Stomach smooth muscle (tissue), 2 donors: Measurements from ENCODE around the gene EYS.

Experiments
- H3K27ac ChIP-seq: one replicate; pipeline ENCODE4 v1.7.0; 2013; ENCODE audit warnings: mild to moderate bottlenecking, low read length, inconsistent platforms
- H3K27me3 ChIP-seq, 2 donors: one replicate each; pipeline ENCODE4 v1.7.0; 2013; ENCODE audit warnings: low read length in 2 of 2; ENCODE audit not compliant: insufficient read depth in 2 of 2, control insufficient read depth in 1 of 2
- H3K36me3 ChIP-seq, 2 donors: one replicate each; pipeline ENCODE4 v1.7.0; 2013; ENCODE audit warnings: low read length in 2 of 2; ENCODE audit not compliant: control insufficient read depth in 2 of 2, insufficient read depth in 2 of 2
- H3K4me1 ChIP-seq: one replicate; pipeline ENCODE4 v1.7.0; 2013; ENCODE audit warnings: low read length; ENCODE audit not compliant: control insufficient read depth, insufficient read depth
- H3K4me3 ChIP-seq, 2 donors: one replicate each; pipeline ENCODE4 v1.7.0; 2013; ENCODE audit warnings: low read length in 2 of 2
- H3K9ac ChIP-seq, 2 donors: one replicate each; pipeline ENCODE4 v1.7.0; 2013; ENCODE audit warnings: low read length in 2 of 2, mild to moderate bottlenecking in 1 of 2
- H3K9me3 ChIP-seq, 2 donors: one replicate each; pipeline ENCODE4 v1.7.0; 2013; ENCODE audit warnings: low read length in 2 of 2; ENCODE audit not compliant: control insufficient read depth in 2 of 2
- donor health status: healthy.
- donor health status: Pancreatic carcinoma.

EYS gene

GRCh38 chr6:64685401-64685800 lies 1021.6 kb downstream of the EYS start:
- H3K27me3 ChIP-seq = no peaks in the 10 kb centered on the region
- no peaks in the 10 kb centered on the region for H3K36me3 ChIP-seq
- no peak overlapping the region for H3K4me3 ChIP-seq
- no peaks in the 10 kb centered on the region for H3K4me1 ChIP-seq
- H3K9me3 ChIP-seq = no peaks in the 10 kb centered on the region
- no peak overlapping the region for H3K9ac ChIP-seq
- no peak overlapping the region for H3K27ac ChIP-seq

GRCh38 chr6:64683682-64684081 lies 1023.3 kb downstream of the EYS start:
- H3K9me3 ChIP-seq = no peaks in the 10 kb centered on the region
- H3K27ac ChIP-seq = no peak overlapping the region
- H3K4me1 ChIP-seq = no peaks in the 10 kb centered on the region
- no peaks in the 10 kb centered on the region for H3K27me3 ChIP-seq
- no peak overlapping the region for H3K9ac ChIP-seq
- no peak overlapping the region for H3K4me3 ChIP-seq
- H3K36me3 ChIP-seq = no peaks in the 10 kb centered on the region

- Histone ChIP-seq H3K9ac (no peak overlapping the region), H3K4me1 (no peaks in the 10 kb centered on the region), H3K27ac (no peak overlapping the region), H3K9me3 (peaks cover 0 to 3% of the 10 kb centered on the region in 2 donors), H3K36me3 (no peaks in the 10 kb centered on the region), H3K4me3 (no peak overlapping the region), H3K27me3 (no peaks in the 10 kb centered on the region)
These were observed 1025.4 kb downstream of the EYS start for GRCh38 chr6:64681416-64682160.

DNA sequence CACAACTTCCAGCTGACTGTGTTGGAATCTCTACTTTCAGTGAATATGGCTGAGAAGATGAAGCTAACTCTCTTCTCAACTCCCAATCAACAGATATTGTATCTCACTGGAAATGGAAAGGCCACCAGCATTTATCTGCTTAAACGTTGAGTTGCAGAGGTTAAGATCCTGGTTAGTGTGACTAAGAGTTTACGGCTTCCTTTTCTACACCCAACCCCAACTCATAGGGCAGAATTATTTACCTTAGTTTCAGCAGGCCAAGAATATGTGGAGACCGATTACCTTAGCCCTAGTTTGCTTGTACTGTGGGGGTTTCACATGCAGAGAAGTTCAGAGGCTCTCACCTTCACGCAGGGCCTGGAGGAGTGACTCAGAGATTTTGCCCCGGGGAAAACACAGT lies 1026.6 kb downstream of the EYS start:
- H3K9ac ChIP-seq = no peak overlapping the region
- H3K27me3 ChIP-seq = no peaks in the 10 kb centered on the region
- no peak overlapping the region for H3K4me3 ChIP-seq
- peaks cover 0 to 3% of the 10 kb centered on the region in 2 donors for H3K9me3 ChIP-seq
- no peak overlapping the region for H3K27ac ChIP-seq
- no peaks in the 10 kb centered on the region for H3K4me1 ChIP-seq
- H3K36me3 ChIP-seq = no peaks in the 10 kb centered on the region

GRCh38 chr6:64679416-64679815 lies 1027.6 kb downstream of the EYS start:
- Histone ChIP-seq H3K27ac (no peak overlapping the region), H3K4me3 (no peak overlapping the region), H3K36me3 (no peaks in the 10 kb centered on the region), H3K4me1 (no peaks in the 10 kb centered on the region), H3K9ac (no peak overlapping the region), H3K9me3 (peaks cover 0 to 3% of the 10 kb centered on the region in 2 donors), H3K27me3 (no peaks in the 10 kb centered on the region)

GRCh38 chr6:64672651-64673050 lies 1034.4 kb downstream of the EYS start:
- Histone ChIP-seq H3K27me3 (no peaks in the 10 kb centered on the region), H3K9me3 (peaks cover 0 to 3% of the 10 kb centered on the region in 2 donors), H3K4me1 (no peaks in the 10 kb centered on the region), H3K4me3 (no peak overlapping the region), H3K9ac (no peak overlapping the region), H3K27ac (no peak overlapping the region), H3K36me3 (no peaks in the 10 kb centered on the region)

- Histone ChIP-seq H3K36me3 (no peaks in the 10 kb centered on the region), H3K27me3 (no peaks in the 10 kb centered on the region), H3K9ac (no peak overlapping the region), H3K4me1 (no peaks in the 10 kb centered on the region), H3K9me3 (peaks cover 0 to 3% of the 10 kb centered on the region in 2 donors), H3K4me3 (no peak overlapping the region), H3K27ac (no peak overlapping the region)
These were observed 1034.9 kb downstream of the EYS start for GRCh38 chr6:64672131-64672530.

GRCh38 chr6:64665137-64665536 lies 1041.9 kb downstream of the EYS start:
- no peaks in the 10 kb centered on the region for H3K27me3 ChIP-seq
- no peak overlapping the region for H3K9ac ChIP-seq
- H3K27ac ChIP-seq = no peak overlapping the region
- no peaks in the 10 kb centered on the region for H3K36me3 ChIP-seq
- H3K9me3 ChIP-seq = no peaks in the 10 kb centered on the region
- no peaks in the 10 kb centered on the region for H3K4me1 ChIP-seq
- H3K4me3 ChIP-seq = no peak overlapping the region

- no peak overlapping the region for H3K9ac ChIP-seq
- H3K27me3 ChIP-seq = no peaks in the 10 kb centered on the region
- H3K4me3 ChIP-seq = no peak overlapping the region
- no peaks in the 10 kb centered on the region for H3K4me1 ChIP-seq
- H3K36me3 ChIP-seq = no peaks in the 10 kb centered on the region
- no peak overlapping the region for H3K27ac ChIP-seq
- no peaks in the 10 kb centered on the region for H3K9me3 ChIP-seq
These were observed 1042.5 kb downstream of the EYS start for GRCh38 chr6:64664480-64664879.

DNA sequence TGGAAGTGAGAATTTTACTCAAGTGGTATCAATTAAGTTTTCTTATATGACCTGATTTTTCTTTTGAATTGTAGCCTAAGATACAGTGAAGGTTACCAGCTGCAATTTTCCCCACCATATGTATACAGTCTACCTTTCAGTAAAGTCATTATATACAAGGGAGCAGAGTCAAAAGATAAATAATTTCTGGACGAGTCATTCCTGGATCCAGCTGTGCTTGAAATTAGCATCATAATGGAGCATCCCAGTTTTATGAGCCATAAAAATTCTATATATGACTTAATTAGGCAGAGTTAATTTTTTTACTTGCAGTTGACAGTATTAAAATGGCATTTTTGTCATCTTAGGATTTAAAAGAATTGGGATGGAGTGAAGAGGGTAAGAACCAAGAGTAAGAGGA lies 1063.0 kb downstream of the EYS start:
- Histone ChIP-seq H3K27me3 (no peaks in the 10 kb centered on the region), H3K27ac (no peak overlapping the region), H3K9ac (no peak overlapping the region), H3K4me1 (no peaks in the 10 kb centered on the region), H3K9me3 (no peaks in the 10 kb centered on the region), H3K4me3 (no peak overlapping the region), H3K36me3 (no peaks in the 10 kb centered on the region)

- H3K4me3 ChIP-seq = no peak overlapping the region
- H3K27me3 ChIP-seq = no peaks in the 10 kb centered on the region
- no peaks in the 10 kb centered on the region for H3K4me1 ChIP-seq
- H3K9ac ChIP-seq = no peak overlapping the region
- H3K36me3 ChIP-seq = no peaks in the 10 kb centered on the region
- H3K9me3 ChIP-seq = peaks cover 0 to 4% of the 10 kb centered on the region in 2 donors
- H3K27ac ChIP-seq = no peak overlapping the region
These were observed 1076.1 kb downstream of the EYS start for GRCh38 chr6:64630901-64631300.
